Panc1 (cell line): ENCODE results near the gene DLL1. TPM values are rescaled to one million over a fixed set of nuclear protein-coding genes. Genes with fewer than 3 reads are reported as not detected.

Experiments used
- ATAC-seq: fragments of 200-7000 bp; cut with Tn5 transposase; 2 replicates; pipeline ENCODE4 v1.9.1; 2020; ENCODE audit warnings: mild to moderate bottlenecking, moderate library complexity
- BruUV-seq: library from RNA; stranded (reverse); fragments of 400-500 nt; replicated peaks from 2 replicates; lab custom pipeline; 2021; lab: Mats Ljungman, UMichigan
- CTCF ChIA-PET: fragments of 300-600 bp; sonication (Branson Sonifier 250); formaldehyde crosslinking; loops from one replicate; lab custom pipeline; 2022; ENCODE audit warnings: antibody characterized with exemption; lab: Charles Lee
- POLR2A ChIA-PET: fragments of 300-600 bp; sonication (Branson Sonifier 250); formaldehyde crosslinking; loops from one replicate; lab custom pipeline; 2022; ENCODE audit warnings: antibody characterized with exemption; lab: Charles Lee
- DNase-seq: peaks from one replicate; pipeline ENCODE4 v3.0.0-alpha.2; 2010; ENCODE audit warnings: low read depth, low spot score
- H3K27ac ChIP-seq: 2 replicates; pipeline ENCODE4 v1.5.1; 2011; ENCODE audit warnings: mild to moderate bottlenecking, low read length, inconsistent platforms
- H3K27me3 ChIP-seq: fragments of 200-500 bp; sonication (Bioruptor generic); 2 replicates; pipeline ENCODE4 v1.6.0; 2014; ENCODE audit warnings: low read length, inconsistent platforms; ENCODE audit not compliant: control insufficient read depth, insufficient read depth
- H3K36me3 ChIP-seq: fragments of 200-500 bp; sonication (Bioruptor generic); 2 replicates; pipeline ENCODE4 v1.5.1; 2014; ENCODE audit warnings: inconsistent platforms, mild to moderate bottlenecking, low read length, moderate library complexity; ENCODE audit not compliant: control insufficient read depth, insufficient read depth
- H3K4me1 ChIP-seq: 2 replicates; pipeline ENCODE4 v1.5.1; 2011; ENCODE audit warnings: inconsistent platforms, mild to moderate bottlenecking, low read length, moderate library complexity; ENCODE audit not compliant: control insufficient read depth, insufficient read depth
- H3K4me3 ChIP-seq, 2 experiments: 2 replicates each; pipeline ENCODE4 v1.5.1; 2011 to 2012; ENCODE audit warnings: low read depth in 2 of 2, low read length in 2 of 2, mild to moderate bottlenecking in 2 of 2, inconsistent platforms in 1 of 2, moderate library complexity in 1 of 2
- H3K9me3 ChIP-seq: fragments of 200-500 bp; sonication (Bioruptor generic); 2 replicates; pipeline ENCODE4 v1.5.1; 2014; ENCODE audit warnings: low read depth, mild to moderate bottlenecking, inconsistent platforms, low read length, moderate library complexity; ENCODE audit not compliant: control insufficient read depth, insufficient read depth
- POLR2AphosphoS5 ChIP-seq: IDR thresholded peaks from 2 replicates; pipeline ENCODE4 v1.6.1; 2012; ENCODE audit warnings: mild to moderate bottlenecking, low read depth, low read length, moderate library complexity
- SIN3A ChIP-seq: IDR thresholded peaks from 2 replicates; pipeline ENCODE4 v1.6.1; 2012; ENCODE audit warnings: low read depth, mild to moderate bottlenecking, low read length, moderate library complexity, borderline replicate concordance; ENCODE audit not compliant: insufficient read depth
- TCF7L2 ChIP-seq: IDR thresholded peaks from 2 replicates; pipeline ENCODE4 v1.6.1; 2011; ENCODE audit warnings: mild to moderate bottlenecking, low read depth, low read length, inconsistent platforms
- in situ Hi-C: cut with HindIII; loops from 2 replicates; pipeline ENCODE4 v1.10.0; 2016; ENCODE audit warnings: low sequenced_read_pairs, low pct_unique_long_range_greater_than_20kb
- intact Hi-C: fragments of 100-400 bp; cut with micrococcal nuclease; formaldehyde crosslinking; loops from one replicate; pipeline ENCODE4 v1.10.0; 2022; ENCODE audit not compliant: unreplicated experiment
- total RNA-seq: library from RNA; stranded (reverse); gene quantifications from one replicate; pipeline ENCODE4 v1.2.1, GENCODE V29; 2021; ENCODE audit not compliant: unreplicated experiment
- TF ChIP-seq, protein P1 (sequence below), 2 experiments: IDR thresholded peaks; 2 replicates each; pipeline ENCODE4 v1.6.1; 2011 to 2012; ENCODE audit warnings: low read depth in 2 of 2, control low read depth in 1 of 2, low read length in 1 of 2, mild to moderate bottlenecking in 1 of 2, moderate library complexity in 1 of 2; ENCODE audit not compliant: insufficient read depth in 1 of 2
- TF ChIP-seq, protein P2 (sequence below): fragments of 450-650 bp; IDR thresholded peaks from 2 replicates; pipeline ENCODE4 v1.5.1; 2017; ENCODE audit warnings: mild to moderate bottlenecking

Gene DLL1
- total RNA-seq, 1 experiment from 2014 or later = 2.4 TPM

DNA sequence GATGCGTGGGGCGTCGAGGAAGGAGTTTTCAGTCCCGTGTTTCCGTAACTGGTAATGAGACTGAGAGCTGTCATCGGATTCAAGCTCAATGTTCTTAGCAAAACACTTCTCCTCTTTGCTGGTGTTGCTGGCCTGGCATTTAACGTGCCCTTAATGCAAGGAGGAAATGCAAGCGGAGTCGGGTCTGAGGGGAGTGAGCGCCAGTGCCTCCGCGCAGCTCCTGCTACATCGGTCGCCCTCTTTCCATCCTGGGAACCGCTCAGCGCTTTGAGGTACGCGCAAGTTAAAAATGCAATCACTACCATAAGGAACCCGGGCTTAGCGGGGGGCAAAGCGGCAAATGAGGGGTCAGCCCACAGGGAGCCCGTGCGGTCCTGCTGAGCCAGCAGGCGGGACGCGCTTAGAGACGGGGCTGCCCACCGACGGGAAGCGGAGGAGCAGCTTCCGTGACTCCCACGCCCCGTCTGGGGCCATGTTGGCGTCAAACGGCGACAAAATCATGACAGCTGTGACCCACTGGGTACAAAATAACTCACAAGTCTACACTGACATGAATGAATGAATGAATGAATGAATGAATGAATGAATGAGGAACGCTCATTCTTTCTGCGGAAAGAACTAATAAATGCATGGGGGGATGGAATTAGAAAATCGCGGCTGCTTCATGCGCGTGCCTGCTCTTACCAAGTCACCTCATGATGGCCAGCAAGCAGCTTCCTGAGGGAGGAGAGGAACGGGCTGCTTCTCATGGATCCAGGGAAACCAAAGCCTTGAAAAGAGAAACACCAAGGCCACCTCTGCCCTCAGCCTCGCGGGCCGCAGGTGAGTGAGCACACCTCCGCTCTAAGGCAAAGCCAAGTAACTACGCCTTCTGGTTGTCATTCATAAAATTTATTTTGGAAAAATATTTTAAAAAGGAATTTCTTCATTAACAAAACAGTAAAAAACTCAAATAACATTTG, 9.3 kb downstream of the DLL1 start:
- DNase-seq (no peak), ATAC-seq (no peak)
- Histone ChIP-seq H3K27ac (no peak overlapping the region), H3K27me3 (0 out of 2 replicates have a peak, but pooled peaks cover 2% of the 10 kb centered on the region), H3K4me1 (peaks cover 10% of the 10 kb centered on the region), H3K36me3 (no peaks in the 10 kb centered on the region), H3K4me3 (peak overlapping the region in 1 of 2 experiments; percentile 93; a peak in 2 of 4 replicates), H3K9me3 (no peaks in the 10 kb centered on the region)
- ChIA-PET POLR2A (no interaction called here), CTCF (no interaction called here)
- TF ChIP-seq SIN3A = no peak
- TF ChIP-seq, protein P1, sequence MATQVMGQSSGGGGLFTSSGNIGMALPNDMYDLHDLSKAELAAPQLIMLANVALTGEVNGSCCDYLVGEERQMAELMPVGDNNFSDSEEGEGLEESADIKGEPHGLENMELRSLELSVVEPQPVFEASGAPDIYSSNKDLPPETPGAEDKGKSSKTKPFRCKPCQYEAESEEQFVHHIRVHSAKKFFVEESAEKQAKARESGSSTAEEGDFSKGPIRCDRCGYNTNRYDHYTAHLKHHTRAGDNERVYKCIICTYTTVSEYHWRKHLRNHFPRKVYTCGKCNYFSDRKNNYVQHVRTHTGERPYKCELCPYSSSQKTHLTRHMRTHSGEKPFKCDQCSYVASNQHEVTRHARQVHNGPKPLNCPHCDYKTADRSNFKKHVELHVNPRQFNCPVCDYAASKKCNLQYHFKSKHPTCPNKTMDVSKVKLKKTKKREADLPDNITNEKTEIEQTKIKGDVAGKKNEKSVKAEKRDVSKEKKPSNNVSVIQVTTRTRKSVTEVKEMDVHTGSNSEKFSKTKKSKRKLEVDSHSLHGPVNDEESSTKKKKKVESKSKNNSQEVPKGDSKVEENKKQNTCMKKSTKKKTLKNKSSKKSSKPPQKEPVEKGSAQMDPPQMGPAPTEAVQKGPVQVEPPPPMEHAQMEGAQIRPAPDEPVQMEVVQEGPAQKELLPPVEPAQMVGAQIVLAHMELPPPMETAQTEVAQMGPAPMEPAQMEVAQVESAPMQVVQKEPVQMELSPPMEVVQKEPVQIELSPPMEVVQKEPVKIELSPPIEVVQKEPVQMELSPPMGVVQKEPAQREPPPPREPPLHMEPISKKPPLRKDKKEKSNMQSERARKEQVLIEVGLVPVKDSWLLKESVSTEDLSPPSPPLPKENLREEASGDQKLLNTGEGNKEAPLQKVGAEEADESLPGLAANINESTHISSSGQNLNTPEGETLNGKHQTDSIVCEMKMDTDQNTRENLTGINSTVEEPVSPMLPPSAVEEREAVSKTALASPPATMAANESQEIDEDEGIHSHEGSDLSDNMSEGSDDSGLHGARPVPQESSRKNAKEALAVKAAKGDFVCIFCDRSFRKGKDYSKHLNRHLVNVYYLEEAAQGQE (IDR thresholded peaks at IDR 0.05; ENCODE audit: insufficient read depth in 1 of 2, low read depth in 2 of 2, low read length in 1 of 2) = no peak
- TF ChIP-seq, protein P2, sequence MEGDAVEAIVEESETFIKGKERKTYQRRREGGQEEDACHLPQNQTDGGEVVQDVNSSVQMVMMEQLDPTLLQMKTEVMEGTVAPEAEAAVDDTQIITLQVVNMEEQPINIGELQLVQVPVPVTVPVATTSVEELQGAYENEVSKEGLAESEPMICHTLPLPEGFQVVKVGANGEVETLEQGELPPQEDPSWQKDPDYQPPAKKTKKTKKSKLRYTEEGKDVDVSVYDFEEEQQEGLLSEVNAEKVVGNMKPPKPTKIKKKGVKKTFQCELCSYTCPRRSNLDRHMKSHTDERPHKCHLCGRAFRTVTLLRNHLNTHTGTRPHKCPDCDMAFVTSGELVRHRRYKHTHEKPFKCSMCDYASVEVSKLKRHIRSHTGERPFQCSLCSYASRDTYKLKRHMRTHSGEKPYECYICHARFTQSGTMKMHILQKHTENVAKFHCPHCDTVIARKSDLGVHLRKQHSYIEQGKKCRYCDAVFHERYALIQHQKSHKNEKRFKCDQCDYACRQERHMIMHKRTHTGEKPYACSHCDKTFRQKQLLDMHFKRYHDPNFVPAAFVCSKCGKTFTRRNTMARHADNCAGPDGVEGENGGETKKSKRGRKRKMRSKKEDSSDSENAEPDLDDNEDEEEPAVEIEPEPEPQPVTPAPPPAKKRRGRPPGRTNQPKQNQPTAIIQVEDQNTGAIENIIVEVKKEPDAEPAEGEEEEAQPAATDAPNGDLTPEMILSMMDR = no peak
- no peak for TF ChIP-seq POLR2AphosphoS5
- TF ChIP-seq TCF7L2 = no peak
- no TSS peak for BruUV-seq
- in situ Hi-C loops = no loop called here
- intact Hi-C loops = no loop called here

DNA sequence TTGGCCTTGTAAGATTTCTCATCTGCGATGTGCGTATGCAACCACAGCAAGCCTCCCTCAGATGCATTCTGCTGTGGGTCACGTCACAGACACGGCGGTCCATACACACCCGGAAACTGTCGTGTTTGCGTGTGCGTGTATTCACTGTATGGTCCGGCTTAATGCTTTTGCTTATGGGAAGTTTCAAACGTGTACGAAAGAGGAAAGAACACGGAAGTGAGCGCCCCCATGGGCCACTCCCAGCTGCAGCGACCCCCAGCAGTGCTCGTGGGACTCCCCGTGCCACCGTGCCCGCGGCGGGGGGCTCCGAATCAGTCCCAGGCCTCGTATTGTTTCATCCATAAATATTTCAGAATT, 10.2 kb downstream of the DLL1 start:
- POLR2A ChIA-PET = no interaction called here
- CTCF ChIA-PET = no interaction called here
- Histone ChIP-seq H3K4me3 (peak overlapping the region; percentile 57 to 93), H3K27ac (peak overlapping the region; percentile 80), H3K27me3 (0 out of 2 replicates have a peak, but pooled peaks cover 2% of the 10 kb centered on the region), H3K4me1 (peaks cover 10% of the 10 kb centered on the region), H3K36me3 (no peaks in the 10 kb centered on the region), H3K9me3 (no peaks in the 10 kb centered on the region)
- in situ Hi-C loops = no loop called here
- peak; percentile 7 for DNase-seq
- no TSS peak for BruUV-seq
- intact Hi-C loops = no loop called here
- TF ChIP-seq TCF7L2 (0 out of 2 replicates have a peak, but pooled peaks have one; percentile 7), POLR2AphosphoS5 (no peak)
- peak; percentile 52 for ATAC-seq
